GM18867 (cell line): ENCODE measurements around the gene DLG5.

Experiments
- ATAC-seq: cut with Tn5 transposase; IDR thresholded peaks from one replicate; pipeline ENCODE4 v1.9.1; 2021; ENCODE audit warnings: mild to moderate bottlenecking, moderate library complexity; ENCODE audit not compliant: unreplicated experiment

DLG5 gene

GRCh38 chr10:77911535-77912123 is 14.9 kb downstream of the DLG5 start:
- ATAC-seq: no peak

GRCh38 chr10:77910524-77911145 is 15.9 kb downstream of the DLG5 start:
- no peak for ATAC-seq

GRCh38 chr10:77909749-77910375 is 16.7 kb downstream of the DLG5 start:
- ATAC-seq: no peak

GRCh38 chr10:77909021-77909748 is 17.4 kb downstream of the DLG5 start:
- no peak for ATAC-seq

GRCh38 chr10:77907900-77908717 is 18.4 kb downstream of the DLG5 start:
- ATAC-seq: no peak

- ATAC-seq: no peak
These were observed 19.1 kb downstream of the DLG5 start for GRCh38 chr10:77907462-77907861.

GRCh38 chr10:77906951-77907421 is 19.6 kb downstream of the DLG5 start:
- no peak for ATAC-seq

GRCh38 chr10:77905781-77906180 is 20.8 kb downstream of the DLG5 start:
- no peak for ATAC-seq

- no peak for ATAC-seq
These were observed 21.3 kb downstream of the DLG5 start for GRCh38 chr10:77905086-77905748.

GRCh38 chr10:77904100-77904840 is 22.3 kb downstream of the DLG5 start:
- no peak for ATAC-seq

- no peak for ATAC-seq
These were observed 24.4 kb downstream of the DLG5 start for GRCh38 chr10:77902159-77902558.

GRCh38 chr10:77901743-77902142 is 24.8 kb downstream of the DLG5 start:
- ATAC-seq: no peak

- no peak for ATAC-seq
These were observed 26.9 kb downstream of the DLG5 start for GRCh38 chr10:77899690-77900089.

- ATAC-seq: no peak
These were observed 27.5 kb downstream of the DLG5 start for GRCh38 chr10:77899080-77899477.

- ATAC-seq: no peak
These were observed 28.1 kb downstream of the DLG5 start for GRCh38 chr10:77898323-77899079.

GRCh38 chr10:77896058-77896457 is 30.5 kb downstream of the DLG5 start:
- no peak for ATAC-seq

- no peak for ATAC-seq
These were observed 32.5 kb downstream of the DLG5 start for GRCh38 chr10:77894058-77894457.

GRCh38 chr10:77893386-77893785 is 33.2 kb downstream of the DLG5 start:
- ATAC-seq: no peak

GRCh38 chr10:77892761-77893160 is 33.8 kb downstream of the DLG5 start:
- no peak for ATAC-seq
